Measurements from ENCODE around the gene MAST4.

DNA sequence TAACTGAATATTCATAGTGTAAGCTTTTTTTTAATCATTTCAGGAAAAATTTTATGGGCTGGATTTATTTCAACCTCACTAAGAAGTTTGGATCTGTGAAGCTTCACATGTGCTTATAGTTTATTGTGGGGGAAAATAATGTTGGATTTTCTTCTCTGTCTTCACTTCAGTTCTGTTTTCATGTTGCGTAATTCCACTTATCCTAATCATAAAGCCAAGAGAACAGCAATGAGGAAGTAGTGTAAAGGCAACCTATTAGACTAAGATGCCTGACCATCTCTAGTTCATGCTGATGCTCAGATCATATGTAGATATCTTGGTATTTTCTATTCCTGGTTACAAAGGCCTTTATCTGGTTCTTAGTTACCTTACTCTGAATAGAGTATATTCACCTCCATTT lies 550.4 kb downstream of the MAST4 start:
- no peak for TF ChIP-seq POLR2A (IDR thresholded peaks at IDR 0.05; ENCODE audit: low read depth, low read length)
- TF ChIP-seq, protein P1, sequence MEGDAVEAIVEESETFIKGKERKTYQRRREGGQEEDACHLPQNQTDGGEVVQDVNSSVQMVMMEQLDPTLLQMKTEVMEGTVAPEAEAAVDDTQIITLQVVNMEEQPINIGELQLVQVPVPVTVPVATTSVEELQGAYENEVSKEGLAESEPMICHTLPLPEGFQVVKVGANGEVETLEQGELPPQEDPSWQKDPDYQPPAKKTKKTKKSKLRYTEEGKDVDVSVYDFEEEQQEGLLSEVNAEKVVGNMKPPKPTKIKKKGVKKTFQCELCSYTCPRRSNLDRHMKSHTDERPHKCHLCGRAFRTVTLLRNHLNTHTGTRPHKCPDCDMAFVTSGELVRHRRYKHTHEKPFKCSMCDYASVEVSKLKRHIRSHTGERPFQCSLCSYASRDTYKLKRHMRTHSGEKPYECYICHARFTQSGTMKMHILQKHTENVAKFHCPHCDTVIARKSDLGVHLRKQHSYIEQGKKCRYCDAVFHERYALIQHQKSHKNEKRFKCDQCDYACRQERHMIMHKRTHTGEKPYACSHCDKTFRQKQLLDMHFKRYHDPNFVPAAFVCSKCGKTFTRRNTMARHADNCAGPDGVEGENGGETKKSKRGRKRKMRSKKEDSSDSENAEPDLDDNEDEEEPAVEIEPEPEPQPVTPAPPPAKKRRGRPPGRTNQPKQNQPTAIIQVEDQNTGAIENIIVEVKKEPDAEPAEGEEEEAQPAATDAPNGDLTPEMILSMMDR (conservative IDR thresholded peaks at IDR 0.05; ENCODE audit: low read depth, low read length) = no peak
- no peak for TF ChIP-seq RFX5 (IDR thresholded peaks at IDR 0.05; ENCODE audit: low read depth, low read length)
- TF ChIP-seq, protein P2, sequence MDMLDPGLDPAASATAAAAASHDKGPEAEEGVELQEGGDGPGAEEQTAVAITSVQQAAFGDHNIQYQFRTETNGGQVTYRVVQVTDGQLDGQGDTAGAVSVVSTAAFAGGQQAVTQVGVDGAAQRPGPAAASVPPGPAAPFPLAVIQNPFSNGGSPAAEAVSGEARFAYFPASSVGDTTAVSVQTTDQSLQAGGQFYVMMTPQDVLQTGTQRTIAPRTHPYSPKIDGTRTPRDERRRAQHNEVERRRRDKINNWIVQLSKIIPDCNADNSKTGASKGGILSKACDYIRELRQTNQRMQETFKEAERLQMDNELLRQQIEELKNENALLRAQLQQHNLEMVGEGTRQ (IDR thresholded peaks at IDR 0.05; ENCODE audit: low read depth, low read length) = no peak
- no peak for TF ChIP-seq MAFK (IDR thresholded peaks at IDR 0.05; ENCODE audit: low read depth, low read length)
- no peak for TF ChIP-seq NFE2L2 (IDR thresholded peaks at IDR 0.05; ENCODE audit: low read depth, low read length)
- no peak for TF ChIP-seq CHD1 (IDR thresholded peaks at IDR 0.05; ENCODE audit: low read depth, low read length)
- TF ChIP-seq FOS (IDR thresholded peaks at IDR 0.05; ENCODE audit: low read depth, low read length) = no peak
- TF ChIP-seq RAD21 (IDR thresholded peaks at IDR 0.05; ENCODE audit: low read length) = no peak
- TF ChIP-seq CEBPB (IDR thresholded peaks at IDR 0.05; ENCODE audit: low read depth, low read length) = peak; percentile 94

Data from IMR-90 (cell line).